Duodenal mucosa (tissue), 2 donors: ENCODE results near the gene PRAMEF20.
"Not testable (repeated sequence)": the region's sequence is repeated elsewhere in the genome, so short reads cannot be mapped to it uniquely, and the experiment has no call there.

ENCODE experiments used
- H3K27ac ChIP-seq: one replicate; pipeline ENCODE4 v1.7.0; 2013; ENCODE audit warnings: low read depth, low read length
- H3K27me3 ChIP-seq, 2 donors: one replicate each; pipeline ENCODE4 v1.7.0; 2013; ENCODE audit warnings: low read length in 2 of 2, control low read depth in 1 of 2; ENCODE audit not compliant: insufficient read depth in 2 of 2, control insufficient read depth in 1 of 2
- H3K36me3 ChIP-seq, 2 donors: one replicate each; pipeline ENCODE4 v1.7.0; 2013; ENCODE audit warnings: low read length in 2 of 2, control low read depth in 1 of 2; ENCODE audit not compliant: insufficient read depth in 2 of 2, control insufficient read depth in 1 of 2
- H3K4me1 ChIP-seq, 2 donors: one replicate each; pipeline ENCODE4 v1.7.0; 2013; ENCODE audit warnings: low read length in 2 of 2, control low read depth in 1 of 2; ENCODE audit not compliant: insufficient read depth in 2 of 2, control insufficient read depth in 1 of 2
- H3K4me3 ChIP-seq, 2 donors: one replicate each; pipeline ENCODE4 v1.7.0; 2013; ENCODE audit warnings: low read length in 2 of 2, low read depth in 1 of 2
- H3K9ac ChIP-seq, 2 donors: one replicate each; pipeline ENCODE4 v1.7.0; 2013; ENCODE audit warnings: low read length in 2 of 2, low read depth in 1 of 2
- H3K9me3 ChIP-seq, 2 donors: one replicate each; pipeline ENCODE4 v1.7.0; 2013; ENCODE audit warnings: low read length in 2 of 2, control low read depth in 1 of 2; ENCODE audit not compliant: control insufficient read depth in 1 of 2

PRAMEF20 gene

DNA sequence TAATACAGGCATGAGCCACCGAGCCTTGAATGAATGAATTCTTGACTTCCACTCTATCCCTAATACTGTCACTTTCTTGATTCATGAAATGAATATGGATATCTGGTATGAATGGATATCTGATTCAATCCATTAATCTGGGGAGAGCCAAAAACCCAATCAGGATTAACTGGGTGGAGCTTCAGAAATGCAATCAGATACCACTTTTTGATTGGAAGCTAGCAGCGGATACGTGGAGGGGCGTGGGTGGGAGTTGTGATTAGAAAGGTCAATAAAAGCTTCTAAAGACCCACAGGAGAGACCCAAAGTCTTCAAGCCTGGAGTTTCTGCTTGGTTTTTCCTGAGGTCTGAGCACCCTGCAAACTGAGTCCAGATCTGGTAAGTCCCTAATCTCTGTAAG, at the start of gene PRAMEF20:
PRAMEF20 (plus strand) TSS at position 301 of the 400 bp plus-strand sequence. CDS start 5,905 bp downstream, outside the sequence.
- not testable (repeated sequence) for H3K4me1 ChIP-seq, H3K27me3 ChIP-seq, H3K4me3 ChIP-seq, H3K9ac ChIP-seq, H3K9me3 ChIP-seq, H3K27ac ChIP-seq, H3K36me3 ChIP-seq

DNA sequence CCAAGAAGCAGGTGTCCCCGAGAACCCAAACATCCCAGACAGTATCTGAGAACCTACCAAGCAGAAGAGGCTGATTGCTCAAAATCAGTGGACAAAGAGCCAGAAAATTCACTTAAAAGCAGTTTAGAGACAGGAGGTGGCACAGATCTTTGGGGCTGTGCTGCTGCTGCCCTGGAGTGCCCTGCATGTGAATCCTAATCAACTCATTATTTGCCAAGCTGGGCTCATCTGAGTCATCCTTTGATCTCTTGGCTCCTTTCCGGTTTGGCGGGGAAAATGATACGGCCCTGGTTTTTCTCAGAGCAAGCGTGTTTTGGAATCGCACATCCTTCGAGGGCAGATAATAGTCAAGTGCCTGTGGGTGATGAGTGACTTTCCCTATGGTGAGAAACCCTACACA, 47.9 kb upstream of the PRAMEF20 start:
- H3K27ac ChIP-seq, H3K36me3 ChIP-seq, H3K4me1 ChIP-seq, H3K9ac ChIP-seq, H3K27me3 ChIP-seq, H3K4me3 ChIP-seq, H3K9me3 ChIP-seq: not testable (repeated sequence)

DNA sequence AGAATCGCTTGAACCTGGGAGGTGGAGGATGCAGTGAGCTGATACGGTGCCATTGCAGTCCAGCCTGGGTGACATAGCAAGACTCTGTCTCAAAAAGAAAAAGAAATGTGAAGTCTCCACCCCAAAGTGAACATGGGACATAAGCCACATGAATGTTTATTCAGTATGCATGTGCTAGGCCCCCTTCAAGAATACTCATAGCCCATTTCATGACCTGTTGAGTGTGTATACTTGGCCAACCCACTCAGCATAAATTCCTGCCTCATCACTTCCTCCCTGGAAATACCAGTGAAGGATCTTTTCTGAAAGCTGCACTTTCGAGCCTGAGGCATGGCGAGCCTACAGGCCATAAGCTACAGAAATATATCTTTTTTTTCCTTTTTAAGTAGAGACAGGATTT, 45.3 kb upstream of the PRAMEF20 start:
- not testable (repeated sequence) for H3K27ac ChIP-seq, H3K4me1 ChIP-seq, H3K27me3 ChIP-seq, H3K4me3 ChIP-seq, H3K9me3 ChIP-seq, H3K36me3 ChIP-seq, H3K9ac ChIP-seq

DNA sequence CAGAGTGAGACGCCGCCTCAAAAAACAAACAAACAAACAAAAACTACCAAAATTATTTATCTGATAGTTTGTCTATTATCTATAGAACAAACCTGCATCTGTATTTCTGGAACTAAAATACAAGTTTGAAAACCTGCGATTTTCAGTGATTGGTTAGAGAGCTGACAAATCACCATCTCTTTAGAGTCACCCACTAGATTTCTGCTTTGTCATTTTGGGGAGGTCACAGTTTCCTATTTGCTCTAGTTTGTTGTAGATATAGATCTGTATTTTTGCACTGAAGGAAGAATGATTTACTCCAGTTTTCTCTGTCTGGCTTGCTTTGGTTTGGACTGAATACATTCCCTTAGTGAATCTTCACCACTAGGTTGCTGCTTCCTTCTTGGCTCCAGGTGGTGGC, 43.7 kb upstream of the PRAMEF20 start:
- H3K27me3 ChIP-seq, H3K4me1 ChIP-seq, H3K9me3 ChIP-seq, H3K4me3 ChIP-seq, H3K27ac ChIP-seq, H3K36me3 ChIP-seq, H3K9ac ChIP-seq: not testable (repeated sequence)

DNA sequence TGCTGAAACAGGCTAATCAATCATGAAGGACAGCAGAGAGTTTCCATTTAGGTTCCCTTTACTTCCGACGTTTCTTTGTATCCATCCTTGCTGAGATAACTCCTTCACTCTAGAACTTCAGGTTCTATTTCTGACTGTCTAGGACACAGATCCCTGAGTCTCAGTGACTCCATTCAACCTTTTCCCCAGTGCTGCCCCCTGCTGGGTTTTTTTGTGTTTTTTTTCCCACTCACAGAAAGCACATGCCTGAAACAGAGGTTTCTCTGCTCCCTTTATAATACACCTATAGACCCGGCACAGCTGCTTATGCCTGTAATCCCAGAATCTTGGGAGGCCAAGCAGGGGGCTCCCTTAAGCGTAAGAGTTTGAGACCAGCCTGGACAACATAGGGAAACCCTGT, 41.7 kb upstream of the PRAMEF20 start:
- not testable (repeated sequence) for H3K9ac ChIP-seq, H3K27me3 ChIP-seq, H3K4me1 ChIP-seq, H3K27ac ChIP-seq, H3K9me3 ChIP-seq, H3K4me3 ChIP-seq, H3K36me3 ChIP-seq

DNA sequence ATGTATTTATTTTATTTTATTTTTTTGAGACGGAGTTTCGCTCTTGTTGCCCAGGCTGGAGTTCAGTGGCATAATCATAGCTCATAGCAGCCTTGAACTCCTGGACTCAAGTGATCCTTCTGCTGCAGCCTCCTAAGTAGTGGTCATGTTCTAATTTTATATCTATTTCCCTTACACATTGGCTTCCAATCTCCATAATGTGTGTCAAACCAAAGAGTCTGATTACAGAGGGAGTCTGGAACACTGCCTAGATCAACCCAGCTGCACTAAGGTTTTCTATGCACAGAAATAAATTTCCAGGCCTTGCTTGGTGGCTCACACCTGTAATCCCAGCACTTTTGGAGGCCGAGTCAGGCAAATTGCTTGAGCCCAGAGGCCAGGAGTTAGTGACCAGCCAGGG, 31.3 kb upstream of the PRAMEF20 start:
- not testable (repeated sequence) for H3K36me3 ChIP-seq, H3K27me3 ChIP-seq, H3K27ac ChIP-seq, H3K9me3 ChIP-seq, H3K9ac ChIP-seq, H3K4me1 ChIP-seq, H3K4me3 ChIP-seq

DNA sequence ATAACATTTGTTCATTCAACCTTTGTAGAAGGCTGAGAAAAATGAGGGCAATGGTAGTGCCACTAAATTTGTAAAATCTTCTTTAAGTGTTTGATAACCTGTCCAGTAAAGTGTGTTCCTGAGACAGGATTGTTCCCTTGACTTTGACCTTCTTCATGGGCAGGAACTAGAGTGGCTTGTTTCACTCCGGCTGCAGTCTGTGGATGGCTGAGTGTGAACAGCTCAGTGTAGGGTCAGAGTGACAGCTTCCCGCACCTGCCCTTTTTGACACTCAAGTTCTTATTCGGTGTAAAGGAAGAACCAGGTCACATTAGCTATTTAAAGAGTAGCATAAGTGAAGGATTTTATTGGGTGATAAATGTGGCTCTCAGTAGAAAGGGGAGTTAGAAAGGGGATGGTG, 29.9 kb upstream of the PRAMEF20 start:
- H3K36me3 ChIP-seq, H3K9me3 ChIP-seq, H3K9ac ChIP-seq, H3K27me3 ChIP-seq, H3K27ac ChIP-seq, H3K4me1 ChIP-seq, H3K4me3 ChIP-seq: not testable (repeated sequence)

DNA sequence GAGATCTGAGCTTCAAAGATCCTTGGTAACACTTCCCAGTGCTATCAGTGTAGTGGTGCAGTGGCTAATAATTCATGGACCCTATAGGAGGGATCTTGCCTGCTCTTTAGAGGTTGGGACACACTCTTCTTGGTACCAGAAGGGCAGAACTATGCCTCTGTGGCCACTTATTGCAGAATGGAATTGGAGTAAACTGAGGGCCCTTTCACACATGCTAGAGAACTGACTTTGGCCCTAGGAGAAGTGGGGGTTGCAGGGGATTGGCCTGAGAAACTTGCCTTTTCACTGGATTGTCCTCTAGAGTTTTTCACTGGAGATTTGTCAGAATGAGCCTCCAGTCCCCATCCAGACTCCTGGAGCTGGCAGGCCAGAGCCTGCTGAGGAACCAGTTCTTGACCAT, 20.9 kb upstream of the PRAMEF20 start, which contains the start of gene PRAMEF17:
PRAMEF17 (plus strand) TSS at position 301 of the 400 bp plus-strand sequence; CDS start at position 327, 26 bp downstream.
- not testable (repeated sequence) for H3K27ac ChIP-seq, H3K4me1 ChIP-seq, H3K27me3 ChIP-seq, H3K9me3 ChIP-seq, H3K4me3 ChIP-seq, H3K9ac ChIP-seq, H3K36me3 ChIP-seq

DNA sequence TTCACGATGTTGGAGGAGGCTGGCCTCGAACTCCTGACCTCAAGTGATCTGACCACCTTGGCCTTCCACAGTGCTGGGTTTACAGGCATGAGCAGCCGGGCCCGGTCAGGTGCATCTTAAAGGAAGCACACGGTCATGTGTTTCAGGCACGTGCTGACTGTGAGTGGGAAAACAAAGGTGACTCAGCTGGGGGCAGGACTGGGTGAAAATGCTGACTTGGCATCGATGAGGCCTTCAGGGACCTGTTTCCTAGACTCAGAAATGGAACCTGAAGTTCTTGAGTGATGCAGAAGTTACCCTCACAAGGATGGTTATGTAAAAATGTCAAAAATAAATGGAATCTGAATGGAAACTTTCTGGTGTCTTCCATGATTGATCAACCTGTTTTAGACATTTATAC, 17.2 kb upstream of the PRAMEF20 start:
- not testable (repeated sequence) for H3K27me3 ChIP-seq, H3K4me1 ChIP-seq, H3K9ac ChIP-seq, H3K27ac ChIP-seq, H3K9me3 ChIP-seq, H3K36me3 ChIP-seq, H3K4me3 ChIP-seq

DNA sequence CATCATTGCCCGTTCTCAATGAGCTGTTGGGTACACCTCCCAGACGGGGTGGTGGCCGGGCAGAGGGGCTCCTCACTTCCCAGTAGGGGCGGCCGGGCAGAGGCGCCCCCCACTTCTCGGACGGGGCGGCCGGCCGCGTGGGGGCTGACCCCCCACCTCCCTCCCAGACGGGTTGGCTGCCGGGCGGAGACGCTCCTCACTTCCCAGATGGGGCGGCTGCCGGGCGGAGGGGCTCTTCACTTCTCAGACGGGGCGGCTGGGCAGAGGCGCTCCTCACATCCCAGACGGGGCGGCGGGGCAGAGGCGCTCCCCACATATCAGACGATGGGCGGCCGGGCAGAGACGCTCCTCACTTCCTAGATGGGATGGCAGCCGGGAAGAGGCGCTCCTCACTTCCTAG, 15.5 kb upstream of the PRAMEF20 start:
- H3K4me3 ChIP-seq, H3K27me3 ChIP-seq, H3K9ac ChIP-seq, H3K27ac ChIP-seq, H3K4me1 ChIP-seq, H3K36me3 ChIP-seq, H3K9me3 ChIP-seq: not testable (repeated sequence)

DNA sequence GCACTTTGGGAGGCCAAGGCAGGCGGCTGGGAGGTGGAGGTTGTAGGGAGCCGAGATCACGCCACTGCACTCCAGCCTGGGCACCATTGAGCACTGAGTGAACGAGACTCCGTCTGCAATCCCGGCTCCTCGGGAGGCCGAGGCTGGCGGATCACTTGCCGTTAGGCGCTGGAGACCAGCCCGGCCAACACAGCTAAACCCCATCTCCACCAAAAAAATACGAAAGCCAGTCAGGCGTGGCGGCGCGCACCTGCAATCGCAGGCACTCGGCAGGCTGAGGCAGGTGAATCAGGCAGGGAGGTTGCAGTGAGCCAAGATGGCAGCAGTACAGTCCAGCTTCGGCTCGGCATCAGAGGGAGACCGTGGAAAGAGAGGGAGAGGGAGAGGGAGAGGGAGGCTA, 14.9 kb upstream of the PRAMEF20 start:
- not testable (repeated sequence) for H3K4me1 ChIP-seq, H3K9me3 ChIP-seq, H3K36me3 ChIP-seq, H3K4me3 ChIP-seq, H3K27ac ChIP-seq, H3K27me3 ChIP-seq, H3K9ac ChIP-seq
